Gastroesophageal sphincter (tissue), 4 donors: Measurements from ENCODE around the gene UBQLNL. TPM values are rescaled to one million over a fixed set of nuclear protein-coding genes. Genes with fewer than 3 reads are reported as not detected.

ENCODE experiments used
- ATAC-seq: fragments of 150-250 bp; one replicate; pipeline ENCODE4 v1.9.1; 2016; ENCODE audit warnings: mild to moderate bottlenecking, moderate library complexity
- H3K27ac ChIP-seq, 4 donors: fragments of 200-600 bp; sonication (generic) in 3 of 4; 1 replicate in 3 of 4; 2 replicates in 1 of 4; pipeline ENCODE4 v1.5.1; 2016 to 2019
- H3K27me3 ChIP-seq: fragments of 200-600 bp; sonication (generic); one replicate; pipeline ENCODE4 v1.5.1; 2019
- H3K36me3 ChIP-seq, 2 donors: fragments of 200-600 bp; sonication (generic); one replicate each; pipeline ENCODE4 v1.5.1; 2019; ENCODE audit warnings: control low read depth in 1 of 2
- H3K4me1 ChIP-seq, 3 donors: fragments of 200-600 bp; sonication (generic); 1 replicate in 2 of 3; 2 replicates in 1 of 3; pipeline ENCODE4 v1.5.1; 2016 to 2019; ENCODE audit warnings: control low read depth in 2 of 3
- H3K4me3 ChIP-seq, 2 donors: fragments of 200-600 bp; sonication (generic); one replicate each; pipeline ENCODE4 v1.5.1; 2019; ENCODE audit warnings: mild to moderate bottlenecking in 1 of 2, moderate library complexity in 1 of 2
- H3K9me3 ChIP-seq, 3 donors: fragments of 200-600 bp; sonication (generic); one replicate each; pipeline ENCODE4 v1.5.1; 2017 to 2019; ENCODE audit warnings: control low read depth in 2 of 3
- CTCF ChIP-seq, 4 experiments: fragments of 200-600 bp in 2 of 4; fragments of 450-650 bp in 2 of 4; sonication (generic) in 1 of 4; IDR thresholded peaks; one replicate each; pipeline ENCODE4 v1.5.1; 2017 to 2019; ENCODE audit warnings: antibody characterized with exemption in 4 of 4, mild to moderate bottlenecking in 2 of 4, moderate library complexity in 2 of 4
- EP300 ChIP-seq: sonication (generic); formaldehyde crosslinking; IDR thresholded peaks from one replicate; pipeline ENCODE4 v1.6.1; 2017; ENCODE audit warnings: antibody characterized with exemption, mild to moderate bottlenecking
- POLR2A ChIP-seq, 2 donors: fragments of 450-650 bp; IDR thresholded peaks; one replicate each; pipeline ENCODE4 v1.6.1; 2017; ENCODE audit warnings: antibody characterized with exemption in 2 of 2, mild to moderate bottlenecking in 2 of 2, moderate library complexity in 1 of 2
- POLR2AphosphoS5 ChIP-seq: sonication (generic); formaldehyde crosslinking; IDR thresholded peaks from one replicate; pipeline ENCODE4 v1.6.1; 2017; ENCODE audit warnings: antibody characterized with exemption
- WGBS, 2 donors: methylation state at CpG; one replicate each; pipeline ENCODE4 v1.1.5; 2018; ENCODE audit warnings: low coverage in 1 of 2; 5-methylcytosine and 5-hydroxymethylcytosine counted together
- total RNA-seq, 4 donors: library from RNA; depleted of rRNA; stranded (reverse); fragments of >200 nt; gene quantifications; one replicate each; pipeline ENCODE4 v1.1.0, GENCODE V29; 2016

Gene UBQLNL
- total RNA-seq, 4 donors from 2014 or later, result 0.27 to 0.62 (median 0.31) TPM; not detected in 1

- H3K36me3 ChIP-seq, result no peaks in the 10 kb centered on the region
- TF ChIP-seq CTCF (IDR thresholded peaks at IDR 0.05), result no peak
- no peak for TF ChIP-seq EP300
- no peak for TF ChIP-seq POLR2AphosphoS5
- TF ChIP-seq POLR2A (IDR thresholded peaks at IDR 0.05), result no peak
- H3K27me3 ChIP-seq, result no peaks in the 10 kb centered on the region
These were observed 28.1 kb downstream of the UBQLNL start, which contains the start of gene OR52D1 for GRCh38 chr11:5488385-5488784. TSS of gene OR52D1 (plus strand) at chr11:5488685. CDS start at chr11:5488707, 22 bp downstream.

GRCh38 chr11:5486421-5486820 lies 30.1 kb downstream of the UBQLNL start:
- Histone ChIP-seq H3K4me1 (no peaks in the 10 kb centered on the region), H3K27ac (no peak overlapping the region), H3K9me3 (no peaks in the 10 kb centered on the region), H3K36me3 (no peaks in the 10 kb centered on the region), H3K4me3 (no peak overlapping the region), H3K27me3 (no peaks in the 10 kb centered on the region)
- TF ChIP-seq POLR2AphosphoS5 (no peak), POLR2A (IDR thresholded peaks at IDR 0.05) (no peak), EP300 (no peak), CTCF (IDR thresholded peaks at IDR 0.05) (no peak)
- no peak for ATAC-seq
- WGBS, 2 donors, result 80 to 100% methylated on average over 1 to 3 of the region's 3 CpGs

More at GRCh38 chr11:5488385-5488784, 28.1 kb downstream of the UBQLNL start, which contains the start of gene OR52D1:
- Histone ChIP-seq H3K27ac (no peak within 1 kb of the TSS), H3K4me1 (no peaks in the 10 kb centered on the region), H3K4me3 (no peak within 1 kb of the TSS), H3K9me3 (no peaks in the 10 kb centered on the region)
- no peak for ATAC-seq

- WGBS, 2 donors, result 96% methylated on average over 2 to 3 of the region's 3 CpGs
- Histone ChIP-seq H3K9me3 (no peaks in the 10 kb centered on the region), H3K27me3 (no peaks in the 10 kb centered on the region), H3K36me3 (no peaks in the 10 kb centered on the region), H3K4me3 (no peak overlapping the region), H3K27ac (no peak overlapping the region), H3K4me1 (no peaks in the 10 kb centered on the region)
- no peak for ATAC-seq
- no peak for TF ChIP-seq EP300
- TF ChIP-seq POLR2A (IDR thresholded peaks at IDR 0.05), result no peak
- TF ChIP-seq CTCF (IDR thresholded peaks at IDR 0.05), result no peak
- no peak for TF ChIP-seq POLR2AphosphoS5
These were observed 30.5 kb downstream of the UBQLNL start for GRCh38 chr11:5486003-5486402.

GRCh38 chr11:5476186-5476819 lies 40.2 kb downstream of the UBQLNL start:
- Histone ChIP-seq H3K4me1 (no peaks in the 10 kb centered on the region), H3K27me3 (no peaks in the 10 kb centered on the region), H3K9me3 (no peaks in the 10 kb centered on the region), H3K36me3 (no peaks in the 10 kb centered on the region), H3K4me3 (no peak overlapping the region), H3K27ac (no peak overlapping the region)
- no peak for TF ChIP-seq POLR2A (IDR thresholded peaks at IDR 0.05)
- peak; percentile 50 to 69 (median 56) for TF ChIP-seq CTCF (IDR thresholded peaks at IDR 0.05)
- 38 to 44% methylated on average over 2 of the region's 2 CpGs for WGBS, 2 donors
- ATAC-seq, result no peak

GRCh38 chr11:5473921-5474320 lies 42.6 kb downstream of the UBQLNL start:
- TF ChIP-seq POLR2AphosphoS5 (no peak), CTCF (IDR thresholded peaks at IDR 0.05) (no peak), POLR2A (IDR thresholded peaks at IDR 0.05) (no peak), EP300 (no peak)

More at GRCh38 chr11:5473921-5474320, 42.6 kb downstream of the UBQLNL start:
- H3K4me1 ChIP-seq, result no peaks in the 10 kb centered on the region
- H3K27ac ChIP-seq, result no peak overlapping the region
- ATAC-seq, result no peak
- no peak overlapping the region for H3K4me3 ChIP-seq
- no peaks in the 10 kb centered on the region for H3K27me3 ChIP-seq
- no peaks in the 10 kb centered on the region for H3K9me3 ChIP-seq
- no peaks in the 10 kb centered on the region for H3K36me3 ChIP-seq
